SK-N-SH treated with all-trans-retinoic acid at 6 μM for 48 hours (cell line): Measurements from ENCODE around the gene LCN12.

Source experiments
- CSDC2 ChIP-seq: fragments of 250-450 bp; sonication (Bioruptor Pico); IDR thresholded peaks from 2 replicates; pipeline ENCODE4 v1.5.0; 2020; ENCODE audit warnings: mild to moderate bottlenecking, moderate library complexity
- RARB ChIP-seq: fragments of 250-450 bp; sonication (Bioruptor Pico); IDR thresholded peaks from 2 replicates; pipeline ENCODE4 v1.8.0; 2021; ENCODE audit warnings: mild to moderate bottlenecking, moderate library complexity
- SNAI2 ChIP-seq: fragments of 250-450 bp; sonication (Bioruptor Pico); IDR thresholded peaks from 2 replicates; pipeline ENCODE4 v1.5.0; 2020; ENCODE audit warnings: mild to moderate bottlenecking, moderate library complexity
- TCF4 ChIP-seq: fragments of 250-450 bp; sonication (Bioruptor Pico); IDR thresholded peaks from 2 replicates; pipeline ENCODE4 v1.8.0; 2021; ENCODE audit warnings: mild to moderate bottlenecking, moderate library complexity, borderline replicate concordance
- ZNF565 ChIP-seq: fragments of 450-650 bp; formaldehyde crosslinking; conservative IDR thresholded peaks from 2 replicates; pipeline ENCODE4 v1.5.0; 2020; ENCODE audit warnings: low read depth, mild to moderate bottlenecking, moderate library complexity
- ZNF70 ChIP-seq: fragments of 450-650 bp; formaldehyde crosslinking; IDR thresholded peaks from 2 replicates; pipeline ENCODE4 v1.5.0; 2020; ENCODE audit warnings: mild to moderate bottlenecking, moderate library complexity
- TF ChIP-seq, protein P1 (sequence below): fragments of 250-450 bp; sonication (Bioruptor Pico); IDR thresholded peaks from 2 replicates; pipeline ENCODE4 v1.8.0; 2020; ENCODE audit warnings: mild to moderate bottlenecking, moderate library complexity, borderline replicate concordance
- TF ChIP-seq, protein P2 (sequence below): fragments of 250-450 bp; sonication (Bioruptor Pico); IDR thresholded peaks from 2 replicates; pipeline ENCODE4 v1.8.0; 2021; ENCODE audit warnings: low read depth, mild to moderate bottlenecking, moderate library complexity, borderline replicate concordance

DNA sequence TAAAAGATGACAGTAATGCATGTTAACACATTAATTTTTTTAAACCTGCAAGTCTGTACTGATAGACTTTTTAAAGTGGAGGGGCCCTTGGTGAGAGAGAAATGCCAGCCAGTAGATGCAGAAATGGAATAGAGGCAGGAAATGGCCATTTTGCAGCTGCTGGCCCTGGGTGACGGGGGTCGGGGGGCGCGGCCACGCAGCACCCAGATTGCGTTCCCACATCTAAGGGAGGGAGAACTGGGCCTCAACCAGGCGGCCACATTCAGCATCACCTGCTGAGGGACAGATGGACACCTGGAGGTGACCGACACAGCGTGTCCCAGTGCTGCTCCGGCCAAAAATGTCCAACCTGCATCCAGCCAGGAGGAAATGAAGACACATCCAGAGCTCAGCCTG lies 50.6 kb downstream of the LCN12 start:
- TF ChIP-seq ZNF565 (CRISPR knock-in tag) (no peak), ZNF70 (CRISPR knock-in tag) (no peak), TCF4 (CRISPR knock-in tag) (no peak), CSDC2 (CRISPR knock-in tag) (no peak), SNAI2 (CRISPR knock-in tag) (no peak), RARB (CRISPR knock-in tag) (no peak)
- TF ChIP-seq, protein P1, sequence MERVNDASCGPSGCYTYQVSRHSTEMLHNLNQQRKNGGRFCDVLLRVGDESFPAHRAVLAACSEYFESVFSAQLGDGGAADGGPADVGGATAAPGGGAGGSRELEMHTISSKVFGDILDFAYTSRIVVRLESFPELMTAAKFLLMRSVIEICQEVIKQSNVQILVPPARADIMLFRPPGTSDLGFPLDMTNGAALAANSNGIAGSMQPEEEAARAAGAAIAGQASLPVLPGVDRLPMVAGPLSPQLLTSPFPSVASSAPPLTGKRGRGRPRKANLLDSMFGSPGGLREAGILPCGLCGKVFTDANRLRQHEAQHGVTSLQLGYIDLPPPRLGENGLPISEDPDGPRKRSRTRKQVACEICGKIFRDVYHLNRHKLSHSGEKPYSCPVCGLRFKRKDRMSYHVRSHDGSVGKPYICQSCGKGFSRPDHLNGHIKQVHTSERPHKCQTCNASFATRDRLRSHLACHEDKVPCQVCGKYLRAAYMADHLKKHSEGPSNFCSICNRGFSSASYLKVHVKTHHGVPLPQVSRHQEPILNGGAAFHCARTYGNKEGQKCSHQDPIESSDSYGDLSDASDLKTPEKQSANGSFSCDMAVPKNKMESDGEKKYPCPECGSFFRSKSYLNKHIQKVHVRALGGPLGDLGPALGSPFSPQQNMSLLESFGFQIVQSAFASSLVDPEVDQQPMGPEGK (CRISPR knock-in tag) = no peak
- TF ChIP-seq, protein P2, sequence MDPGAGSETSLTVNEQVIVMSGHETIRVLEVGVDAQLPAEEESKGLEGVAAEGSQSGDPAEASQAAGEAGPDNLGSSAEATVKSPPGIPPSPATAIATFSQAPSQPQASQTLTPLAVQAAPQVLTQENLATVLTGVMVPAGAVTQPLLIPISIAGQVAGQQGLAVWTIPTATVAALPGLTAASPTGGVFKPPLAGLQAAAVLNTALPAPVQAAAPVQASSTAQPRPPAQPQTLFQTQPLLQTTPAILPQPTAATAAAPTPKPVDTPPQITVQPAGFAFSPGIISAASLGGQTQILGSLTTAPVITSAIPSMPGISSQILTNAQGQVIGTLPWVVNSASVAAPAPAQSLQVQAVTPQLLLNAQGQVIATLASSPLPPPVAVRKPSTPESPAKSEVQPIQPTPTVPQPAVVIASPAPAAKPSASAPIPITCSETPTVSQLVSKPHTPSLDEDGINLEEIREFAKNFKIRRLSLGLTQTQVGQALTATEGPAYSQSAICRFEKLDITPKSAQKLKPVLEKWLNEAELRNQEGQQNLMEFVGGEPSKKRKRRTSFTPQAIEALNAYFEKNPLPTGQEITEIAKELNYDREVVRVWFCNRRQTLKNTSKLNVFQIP = no peak
